C4-2B (cell line): ENCODE measurements around the gene PHYHD1.
A peak's percentile ranks its signal among the peaks of the same experiment; 100 is the strongest.
"Not testable (repeated sequence)": the region's sequence is repeated elsewhere in the genome, so short reads cannot be mapped to it uniquely, and the experiment has no call there.

Experiments
- H3K27ac ChIP-seq: fragments of 450-650 bp; 2 replicates; pipeline ENCODE4 v1.5.1; 2017
- ZFX ChIP-seq: fragments of 450-650 bp; IDR thresholded peaks from 2 replicates; pipeline ENCODE4 v1.6.1; 2017
- TF ChIP-seq, protein P1 (sequence below): fragments of 450-650 bp; conservative IDR thresholded peaks from 2 replicates; pipeline ENCODE4 v1.5.1; 2017; ENCODE audit warnings: mild to moderate bottlenecking

The PHYHD1 gene

DNA sequence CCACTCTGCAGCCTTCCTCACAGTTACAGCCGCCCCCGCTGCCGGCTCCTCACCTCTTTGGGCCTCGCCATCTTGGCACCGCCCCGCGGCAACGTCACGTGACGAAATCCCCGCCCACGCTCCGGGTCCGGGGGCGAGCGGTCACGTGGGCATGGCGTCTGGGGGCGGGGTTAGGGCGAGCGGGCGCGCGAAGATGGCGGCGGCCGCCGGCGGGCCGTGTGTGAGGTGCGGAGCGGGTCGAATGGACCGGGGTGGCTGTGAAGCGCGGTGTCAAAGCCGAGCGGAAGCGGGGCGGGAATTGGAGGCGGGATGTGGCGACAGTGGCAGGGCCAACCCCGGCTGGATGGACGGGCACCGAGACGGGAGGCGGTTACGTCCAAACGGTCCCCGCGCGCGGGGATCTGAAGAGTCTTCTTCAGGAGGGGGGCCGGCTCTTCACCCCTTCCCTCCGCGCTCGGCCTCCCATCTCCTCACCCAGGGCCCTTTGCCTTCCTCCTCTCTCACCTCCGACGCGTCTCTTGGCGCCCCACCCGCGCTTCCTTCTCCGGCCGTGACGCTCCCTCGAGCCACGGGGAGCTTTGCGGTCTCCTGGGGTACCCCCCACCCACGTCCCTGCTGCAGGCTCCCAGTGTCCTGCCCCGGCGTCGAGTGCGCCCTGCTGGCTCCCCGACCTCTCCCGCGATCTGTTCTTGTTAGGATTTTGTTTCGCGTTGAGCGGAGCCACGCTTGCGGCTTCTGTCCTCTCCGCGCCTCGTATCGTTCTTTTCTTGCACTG, 26.9 kb downstream of the PHYHD1 start, which contains the start of the genes DOLK and NUP188:
Gene DOLK, minus strand, starts transcription at position 77 of the 775 bp plus-strand sequence. CDS start 300 bp downstream, outside the sequence.
Gene NUP188, plus strand, starts transcription at position 173 of the 775 bp plus-strand sequence. Its CDS starts 21 bp downstream, at position 194.
- peak within 1 kb of the TSS; percentile 95 for H3K27ac ChIP-seq
- no peak for TF ChIP-seq ZFX
- TF ChIP-seq, protein P1, sequence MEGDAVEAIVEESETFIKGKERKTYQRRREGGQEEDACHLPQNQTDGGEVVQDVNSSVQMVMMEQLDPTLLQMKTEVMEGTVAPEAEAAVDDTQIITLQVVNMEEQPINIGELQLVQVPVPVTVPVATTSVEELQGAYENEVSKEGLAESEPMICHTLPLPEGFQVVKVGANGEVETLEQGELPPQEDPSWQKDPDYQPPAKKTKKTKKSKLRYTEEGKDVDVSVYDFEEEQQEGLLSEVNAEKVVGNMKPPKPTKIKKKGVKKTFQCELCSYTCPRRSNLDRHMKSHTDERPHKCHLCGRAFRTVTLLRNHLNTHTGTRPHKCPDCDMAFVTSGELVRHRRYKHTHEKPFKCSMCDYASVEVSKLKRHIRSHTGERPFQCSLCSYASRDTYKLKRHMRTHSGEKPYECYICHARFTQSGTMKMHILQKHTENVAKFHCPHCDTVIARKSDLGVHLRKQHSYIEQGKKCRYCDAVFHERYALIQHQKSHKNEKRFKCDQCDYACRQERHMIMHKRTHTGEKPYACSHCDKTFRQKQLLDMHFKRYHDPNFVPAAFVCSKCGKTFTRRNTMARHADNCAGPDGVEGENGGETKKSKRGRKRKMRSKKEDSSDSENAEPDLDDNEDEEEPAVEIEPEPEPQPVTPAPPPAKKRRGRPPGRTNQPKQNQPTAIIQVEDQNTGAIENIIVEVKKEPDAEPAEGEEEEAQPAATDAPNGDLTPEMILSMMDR, result no peak

DNA sequence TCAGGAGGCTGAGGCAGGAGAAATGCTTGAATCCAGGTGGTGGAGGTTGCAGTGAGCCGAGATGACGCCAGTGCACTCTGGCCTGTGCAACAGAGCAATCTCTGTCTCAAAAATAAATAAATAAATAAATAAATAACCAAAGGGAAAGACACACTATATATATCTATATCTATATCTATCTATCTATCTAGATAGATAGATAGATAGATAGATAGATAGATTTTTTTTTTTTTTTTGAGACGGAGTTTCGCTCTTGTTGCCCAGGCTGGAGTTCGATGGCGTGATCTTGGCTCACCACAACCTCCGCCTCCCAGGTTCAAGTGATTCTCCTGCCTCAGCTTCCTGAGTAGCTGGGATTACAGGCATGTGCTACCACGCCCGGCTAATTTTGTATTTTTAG, 40.6 kb downstream of the PHYHD1 start:
- H3K27ac ChIP-seq, result not testable (repeated sequence)

DNA sequence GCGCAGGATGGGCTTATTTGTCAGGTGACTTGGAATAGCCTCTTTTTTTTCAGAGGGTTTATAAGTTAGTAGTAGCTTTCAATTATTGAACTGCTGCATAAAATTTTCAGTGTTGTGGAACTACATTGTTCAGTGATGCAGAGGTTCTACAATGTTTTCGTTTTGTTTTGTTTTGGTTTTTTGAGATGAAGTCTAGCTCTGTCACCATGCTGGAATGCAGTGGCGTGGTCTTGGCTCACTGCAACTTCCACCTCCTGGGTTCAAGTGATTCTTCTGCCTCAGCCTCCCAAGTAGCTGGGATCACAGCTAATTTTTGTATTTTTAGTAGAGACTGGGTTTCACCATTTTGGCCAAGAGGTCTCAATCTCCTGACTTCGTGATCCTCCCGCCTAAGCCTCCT, 48.7 kb downstream of the PHYHD1 start:
- H3K27ac ChIP-seq, result no peak overlapping the region
- TF ChIP-seq, protein P1, result no peak
- no peak for TF ChIP-seq ZFX

DNA sequence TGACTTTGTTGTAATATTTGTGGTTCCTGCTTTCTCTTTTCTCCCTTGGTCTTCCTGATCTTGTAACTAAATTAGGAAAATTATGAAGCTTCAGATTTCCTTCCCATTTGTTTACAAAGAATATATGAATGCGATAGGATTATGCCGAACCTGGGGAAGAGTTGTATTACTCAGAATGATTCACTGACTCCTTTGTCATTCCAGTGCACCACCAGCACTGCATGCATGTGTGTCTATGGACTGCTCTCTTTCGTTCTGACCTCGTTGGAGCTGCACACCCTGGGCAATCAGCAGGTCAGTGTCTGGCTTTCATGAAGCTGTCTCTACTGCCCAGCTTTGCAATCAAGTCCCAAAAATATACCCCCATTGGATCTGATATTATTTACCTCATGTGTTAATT, 52.2 kb downstream of the PHYHD1 start:
- H3K27ac ChIP-seq, result no peak overlapping the region
- TF ChIP-seq, protein P1, result no peak
- TF ChIP-seq ZFX, result no peak

DNA sequence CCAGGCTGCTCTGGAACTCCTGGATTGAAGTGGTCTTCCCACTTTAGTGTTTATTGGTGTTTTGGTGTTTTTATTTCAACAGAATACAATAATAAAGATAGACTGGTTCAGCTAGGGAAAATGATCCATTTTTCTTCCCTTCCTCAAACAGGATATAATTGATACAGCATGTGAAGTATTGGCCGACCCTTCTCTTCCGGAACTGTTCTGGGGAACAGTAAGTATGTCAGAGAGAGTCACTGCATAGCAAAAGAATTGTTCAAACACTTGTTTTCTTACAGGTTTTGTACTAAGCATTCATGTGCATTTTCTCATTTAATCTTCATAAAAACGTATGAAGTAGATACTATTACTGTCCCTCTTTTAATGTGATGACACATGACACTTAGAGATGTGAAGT, 58.3 kb downstream of the PHYHD1 start:
- H3K27ac ChIP-seq, result no peak overlapping the region
- TF ChIP-seq ZFX, result no peak
- TF ChIP-seq, protein P1, result no peak

DNA sequence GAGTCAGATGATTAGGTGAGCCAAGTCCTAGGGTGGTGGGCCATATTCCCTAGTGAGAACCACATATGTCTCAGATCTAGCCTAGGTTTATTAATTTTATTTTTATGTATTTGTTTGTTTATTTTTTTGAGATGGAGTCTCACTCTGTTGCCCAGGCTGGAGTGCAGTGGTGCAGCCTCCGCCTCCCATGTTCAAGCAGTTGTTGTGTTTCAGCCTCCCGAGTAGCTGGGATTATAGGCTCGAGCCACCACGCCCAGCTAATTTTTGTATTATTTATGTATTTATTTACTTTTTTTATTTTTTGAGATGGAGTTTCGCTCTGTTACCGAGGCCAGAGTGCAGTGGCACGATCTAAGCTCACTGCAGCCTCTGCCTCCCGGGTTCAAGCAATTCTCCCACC, 62.8 kb downstream of the PHYHD1 start:
- no peak for TF ChIP-seq ZFX
- TF ChIP-seq, protein P1, result no peak
- no peak overlapping the region for H3K27ac ChIP-seq

DNA sequence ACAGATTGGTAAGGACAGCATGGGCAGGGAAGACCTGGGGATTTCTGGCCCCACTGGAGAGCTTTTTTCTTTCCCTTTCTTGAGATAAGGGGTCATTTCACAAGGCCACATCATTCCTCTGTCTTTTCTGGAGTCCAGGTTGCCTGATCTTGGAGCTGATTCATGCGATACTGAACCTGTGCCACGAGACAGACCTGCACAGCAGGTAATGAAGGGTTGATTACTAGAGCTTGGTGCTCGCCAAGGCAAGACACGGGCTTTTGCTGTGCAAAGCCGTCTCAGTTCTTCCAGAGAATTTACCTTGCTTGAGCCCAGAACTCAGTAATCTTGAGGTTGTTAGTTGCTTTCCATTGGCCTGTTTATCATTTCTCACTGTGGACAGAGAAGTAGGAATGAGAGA, 65.9 kb downstream of the PHYHD1 start:
- TF ChIP-seq, protein P1, result no peak
- TF ChIP-seq ZFX, result no peak
- H3K27ac ChIP-seq, result no peak overlapping the region

DNA sequence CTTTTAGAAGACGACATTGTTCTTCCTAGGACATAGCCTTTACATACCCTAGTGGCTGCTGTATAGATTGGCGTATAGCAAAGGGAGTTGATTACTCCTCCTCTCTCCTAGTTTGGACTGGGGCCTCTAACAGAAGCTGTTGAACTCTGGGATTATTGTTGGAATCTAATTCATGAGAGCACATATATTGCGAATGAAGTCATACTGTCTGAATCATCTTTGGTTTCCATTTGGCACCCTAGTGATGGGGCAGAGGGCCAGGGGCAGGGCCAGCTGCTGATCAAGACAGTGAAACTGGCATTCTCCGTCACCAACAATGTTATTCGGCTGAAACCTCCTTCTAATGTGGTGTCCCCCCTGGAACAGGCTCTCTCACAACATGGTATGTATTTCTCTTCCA, 67.0 kb downstream of the PHYHD1 start:
- TF ChIP-seq, protein P1, result no peak
- no peak for TF ChIP-seq ZFX

More for the DNA sequence above, 67.0 kb downstream of the PHYHD1 start:
- H3K27ac ChIP-seq, result no peak overlapping the region
